Astrocyte (in vitro differentiated cells and primary cell): Measurements from ENCODE around the gene NPL.
A peak's percentile ranks its signal among the peaks of the same experiment; 100 is the strongest.

ENCODE experiments used
- CTCF ChIP-seq: IDR thresholded peaks from 2 replicates; pipeline ENCODE4 v1.5.1; 2011; ENCODE audit warnings: low read depth, mild to moderate bottlenecking, inconsistent platforms, low read length, moderate library complexity; ENCODE audit not compliant: insufficient read depth
- EZH2 ChIP-seq: IDR thresholded peaks from 2 replicates; pipeline ENCODE4 v1.6.1; 2012; ENCODE audit warnings: mild to moderate bottlenecking, low read length, inconsistent platforms; ENCODE audit not compliant: insufficient read depth

DNA sequence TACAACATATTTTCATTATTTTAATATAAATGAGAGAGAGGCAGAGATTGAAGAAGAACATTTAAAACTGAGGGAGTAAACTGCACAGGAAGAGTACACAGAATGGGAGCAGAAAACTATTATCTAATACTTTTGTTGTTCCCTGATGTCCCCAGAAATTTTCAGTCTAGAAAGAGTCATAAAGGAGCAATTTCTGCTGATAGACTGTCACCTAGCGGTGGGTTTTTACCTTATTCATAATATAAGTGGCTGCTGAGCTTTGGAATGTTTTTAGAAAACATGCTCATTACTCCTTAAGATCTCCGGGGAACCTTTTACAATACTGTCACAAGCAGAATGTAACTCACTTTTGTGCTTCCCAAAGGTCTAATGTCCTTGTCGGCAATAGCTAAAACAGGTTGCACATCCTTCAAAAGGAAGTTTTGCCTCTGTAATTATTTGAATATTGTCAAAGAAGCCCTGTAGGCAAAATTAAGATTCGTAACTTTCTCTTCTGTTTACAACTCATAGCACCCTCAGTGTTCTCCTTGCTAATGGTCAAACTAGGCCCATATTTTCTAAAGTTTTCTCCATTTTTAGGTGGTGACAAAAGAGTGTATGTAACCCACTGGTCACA lies 4.9 kb upstream of the NPL start:
- peak; percentile 87 for TF ChIP-seq CTCF
- no peak for TF ChIP-seq EZH2
